Hematopoietic multipotent progenitor cell treated with erythropoietin and hydrocortisone succinate and interleukin-3 and kit ligand, for 17 days (in vitro differentiated cells): Measurements from ENCODE around the gene BCAS3.
"Not testable (repeated sequence)": the region's sequence is repeated elsewhere in the genome, so short reads cannot be mapped to it uniquely, and the experiment has no call there.

Experiments
- DNase-seq: peaks from one replicate; pipeline ENCODE4 v3.0.0-alpha.2; 2015; ENCODE audit warnings: low spot score

BCAS3 gene

DNA sequence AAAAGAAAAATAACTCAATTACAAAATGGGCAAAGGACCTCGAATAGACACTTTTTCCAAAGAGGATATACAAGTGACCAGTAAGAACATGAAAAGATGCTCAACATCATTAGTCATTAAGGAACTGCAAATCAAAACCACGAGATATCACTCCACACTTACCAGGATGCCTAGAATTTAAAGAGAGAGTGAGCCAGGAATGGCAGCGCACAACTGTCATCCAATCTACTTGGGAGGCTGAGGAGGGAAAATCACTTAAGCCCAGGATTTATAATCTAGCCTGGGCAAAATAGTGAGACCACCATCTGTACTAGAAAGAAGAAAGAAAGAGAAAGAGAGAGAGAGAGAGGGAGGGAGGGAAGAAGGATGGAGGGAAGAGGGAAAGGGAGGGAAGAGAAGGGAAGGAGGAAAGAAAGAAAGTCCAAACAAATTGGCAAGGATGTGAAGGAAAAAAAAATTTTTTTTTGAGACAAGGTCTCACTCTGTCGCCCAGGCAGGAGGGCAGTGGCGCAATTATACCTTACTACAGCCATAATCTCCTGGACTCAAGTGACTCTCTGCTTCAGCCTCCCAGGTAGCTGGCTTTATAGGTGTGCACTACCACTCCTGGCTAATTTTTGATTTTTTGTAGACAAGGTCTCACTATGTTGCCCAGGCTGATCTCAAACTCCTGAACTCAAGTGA, 744.6 kb downstream of the BCAS3 start:
- no peak for DNase-seq

DNA sequence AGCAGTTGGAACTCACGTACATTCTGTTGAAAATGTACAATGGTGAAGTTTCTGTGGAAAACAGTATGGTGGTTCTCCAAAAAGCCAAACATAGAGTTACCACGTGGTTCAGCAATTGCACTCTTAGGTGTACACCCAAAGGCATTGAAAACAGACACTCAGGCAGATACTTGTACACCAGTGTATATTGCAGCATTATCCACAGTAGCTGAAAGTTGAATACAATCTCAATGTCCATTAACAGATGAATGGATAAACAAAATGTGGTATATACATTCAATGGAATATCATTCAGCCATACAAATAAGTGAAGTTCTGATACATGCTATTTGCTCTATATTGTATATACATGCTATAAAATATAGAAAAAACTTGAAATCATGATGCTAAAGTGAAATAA, 745.2 kb downstream of the BCAS3 start:
- DNase-seq, result no peak

GRCh38 chr17:61423967-61424649, 746.5 kb downstream of the BCAS3 start:
- no peak for DNase-seq

DNA sequence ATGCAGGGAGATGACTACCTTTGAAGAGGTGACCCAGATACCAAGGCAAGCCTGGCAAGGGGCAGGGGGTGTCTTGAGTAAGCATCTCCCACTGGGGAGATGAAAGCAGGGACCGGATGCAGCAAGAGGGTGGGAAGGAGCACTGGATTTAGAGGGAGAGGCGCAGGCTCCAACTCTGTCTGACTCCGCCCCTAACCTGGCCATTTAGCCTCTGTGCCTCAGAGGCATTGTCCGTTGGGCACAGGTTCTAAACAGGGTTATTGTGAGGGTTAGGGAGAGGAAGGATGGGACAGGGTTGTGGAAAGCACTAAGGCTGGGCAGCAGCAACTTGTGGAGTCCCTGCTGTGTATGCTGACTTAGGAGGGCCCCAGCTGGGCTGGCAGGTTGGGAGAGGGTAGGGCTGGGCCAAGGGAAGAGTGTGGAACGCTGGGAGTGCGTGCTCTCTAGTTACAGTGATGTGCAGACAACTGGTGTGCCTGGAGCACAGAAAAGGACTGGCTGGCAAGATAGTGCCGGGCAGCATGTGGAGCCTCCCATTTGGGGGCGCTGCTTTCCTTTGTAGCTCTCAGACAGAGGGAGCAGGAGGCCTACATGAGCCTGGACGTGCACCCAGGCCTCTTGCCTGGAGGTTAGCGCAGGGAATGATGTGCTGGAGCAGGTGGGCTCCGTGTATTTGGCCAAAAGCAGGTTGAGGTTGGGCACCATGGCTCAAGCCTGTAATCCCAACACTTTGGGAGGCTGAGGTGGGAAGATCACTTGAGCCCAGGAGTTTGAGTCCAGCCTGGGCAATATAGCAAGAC, 748.2 kb downstream of the BCAS3 start:
- DNase-seq, result no peak

DNA sequence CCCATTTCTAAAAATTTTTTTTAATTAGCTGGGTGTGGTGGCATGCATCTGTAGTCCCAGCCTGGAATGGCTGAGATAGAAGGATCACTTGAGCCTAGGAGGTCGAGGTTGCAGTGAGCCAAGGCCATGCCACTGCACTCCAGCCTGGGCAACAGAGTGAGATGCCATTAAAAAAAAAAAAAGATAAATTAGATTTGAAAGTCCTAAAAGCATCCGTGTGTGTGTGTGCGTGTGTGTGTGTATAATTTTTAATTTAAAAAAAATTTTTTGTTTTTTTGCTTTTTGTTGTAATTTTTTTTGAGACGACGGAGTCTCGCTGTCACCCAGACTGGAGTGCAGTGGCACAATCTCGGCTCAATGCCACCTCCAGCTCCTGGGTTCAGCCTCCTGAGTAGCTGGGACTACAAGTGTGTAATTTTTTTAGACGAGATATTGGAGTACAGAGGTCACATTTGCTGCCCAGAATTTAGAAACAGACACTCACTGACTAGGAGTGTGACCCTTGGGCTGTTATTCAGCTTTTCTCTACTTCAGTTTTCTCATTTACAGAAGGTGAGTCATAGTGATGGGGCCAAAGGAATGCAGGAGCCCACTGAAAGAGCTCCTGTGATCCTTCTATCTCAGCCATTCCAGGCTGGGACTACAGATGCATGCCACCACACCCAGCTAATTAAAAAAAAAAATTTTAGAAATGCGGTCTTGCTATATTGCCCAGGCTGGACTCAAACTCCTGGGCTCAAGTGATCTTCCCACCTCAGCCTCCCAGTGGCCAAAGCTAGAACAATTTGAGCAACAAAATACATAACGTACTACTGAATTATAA, 749.0 kb downstream of the BCAS3 start:
- no peak for DNase-seq

GRCh38 chr17:61427567-61427966, 749.9 kb downstream of the BCAS3 start:
- no peak for DNase-seq

GRCh38 chr17:61429274-61429673, 751.6 kb downstream of the BCAS3 start:
- no peak for DNase-seq

- DNase-seq, result not testable (repeated sequence)
Observed at GRCh38 chr17:61429831-61430230, 752.2 kb downstream of the BCAS3 start.

DNA sequence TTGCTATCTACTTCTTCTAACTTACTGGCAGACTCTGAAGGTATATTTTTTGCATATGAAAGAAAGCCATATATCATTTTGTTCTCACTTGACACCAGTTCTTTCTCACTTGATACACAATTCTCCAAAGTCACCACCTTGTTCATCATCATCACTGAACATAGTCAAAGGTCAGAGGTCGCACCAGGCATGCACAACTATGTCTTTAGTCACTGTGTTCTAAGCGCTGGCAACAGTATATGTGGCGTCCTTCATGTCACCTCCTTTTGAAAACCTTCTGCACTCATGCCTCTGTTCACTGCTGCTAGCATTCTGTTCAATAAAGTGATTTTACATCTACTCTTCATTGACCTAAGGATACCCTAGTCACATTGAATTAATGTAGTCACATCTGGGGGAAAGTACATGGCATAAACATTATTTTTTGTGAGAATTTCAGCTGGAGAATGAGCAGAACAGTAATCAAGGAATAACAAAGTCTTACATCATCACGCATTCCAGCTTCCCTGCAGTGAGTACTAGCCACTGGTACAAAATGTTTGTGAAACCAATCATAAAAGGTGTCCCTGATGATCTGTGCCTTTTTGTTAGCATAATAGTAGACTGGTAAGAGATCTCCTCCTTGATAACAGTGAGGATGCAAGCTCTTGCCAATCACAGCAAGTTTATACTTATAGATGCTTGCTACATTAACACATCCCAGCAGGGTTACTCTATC, 754.1 kb downstream of the BCAS3 start:
- DNase-seq, result no peak

DNA sequence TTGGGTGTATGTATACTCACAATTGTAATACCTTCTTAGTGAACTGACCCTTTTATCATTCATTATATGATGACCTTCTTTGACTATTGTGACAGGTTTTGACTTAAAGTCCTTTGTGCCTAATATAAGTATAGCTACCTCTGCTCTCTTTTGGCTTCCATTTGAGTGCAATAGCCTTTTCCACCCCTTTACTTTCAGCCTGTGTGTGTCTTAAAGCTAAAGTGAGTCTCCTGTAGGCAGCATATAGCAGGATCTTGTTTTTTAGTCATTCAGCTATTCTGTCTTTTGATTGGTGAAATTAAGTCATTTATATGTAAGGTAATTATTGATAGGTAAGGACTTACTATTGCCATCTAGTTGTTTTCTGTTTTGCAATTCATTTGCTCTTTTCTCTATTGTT, 758.6 kb downstream of the BCAS3 start:
- DNase-seq, result no peak

- no peak for DNase-seq
Observed at GRCh38 chr17:61436995-61437704, 759.5 kb downstream of the BCAS3 start.

- no peak for DNase-seq
Observed at GRCh38 chr17:61440697-61441096, 763.0 kb downstream of the BCAS3 start.

DNA sequence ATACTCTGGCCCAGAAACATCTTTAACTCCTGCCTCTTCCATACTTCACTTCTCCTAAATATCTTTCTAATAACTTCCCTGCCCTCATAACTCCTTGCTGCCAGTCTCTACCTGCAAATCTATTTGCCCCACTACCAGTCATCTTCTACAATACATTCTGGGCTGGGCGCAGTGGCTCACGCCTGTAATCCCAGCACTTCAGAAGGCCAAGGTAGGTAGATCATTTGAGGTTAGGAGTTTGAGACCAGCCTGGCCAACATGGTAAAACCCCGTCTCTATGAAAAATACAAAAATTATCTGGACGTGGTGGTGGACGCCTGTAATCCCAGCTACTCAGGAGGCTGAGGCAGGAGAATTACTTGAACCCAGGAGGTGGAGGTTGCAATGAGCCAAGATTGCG, 763.9 kb downstream of the BCAS3 start:
- not testable (repeated sequence) for DNase-seq

GRCh38 chr17:61442136-61442775, 764.6 kb downstream of the BCAS3 start:
- DNase-seq, result no peak
